NB4 (cell line): ENCODE data around the gene CTDP1.
"Not testable (repeated sequence)": the region's sequence is repeated elsewhere in the genome, so short reads cannot be mapped to it uniquely, and the experiment has no call there.

Source experiments
- DNase-seq: peaks from one replicate; pipeline ENCODE4 v3.0.0; 2010; ENCODE audit warnings: low read depth
- H3K4me3 ChIP-seq: one replicate; pipeline ENCODE4 v1.5.1; 2011; ENCODE audit warnings: mild to moderate bottlenecking, low read depth, low read length, moderate library complexity
- CTCF ChIP-seq: IDR thresholded peaks from one replicate; pipeline ENCODE4 v1.5.1; 2012; ENCODE audit warnings: low read depth, low read length
- MAX ChIP-seq: IDR thresholded peaks from 2 replicates; pipeline ENCODE4 v1.6.1; 2011; ENCODE audit warnings: low read depth, low read length
- MYC ChIP-seq: IDR thresholded peaks from 2 replicates; pipeline ENCODE4 v1.6.1; 2011; ENCODE audit warnings: low read depth, low read length
- POLR2A ChIP-seq: IDR thresholded peaks from 2 replicates; pipeline ENCODE4 v1.6.1; 2011; ENCODE audit warnings: mild to moderate bottlenecking; ENCODE audit not compliant: insufficient read length; ENCODE audit errors: extremely low read depth

Gene CTDP1

GRCh38 chr18:79749251-79750191 lies 69.9 kb downstream of the CTDP1 start:
- no peak overlapping the region for H3K4me3 ChIP-seq
- no peak for TF ChIP-seq CTCF
- TF ChIP-seq MAX = no peak
- TF ChIP-seq MYC = no peak
- TF ChIP-seq POLR2A = no peak
- DNase-seq = no peak

GRCh38 chr18:79750980-79751571 lies 71.5 kb downstream of the CTDP1 start:
- no peak overlapping the region for H3K4me3 ChIP-seq
- no peak for DNase-seq
- TF ChIP-seq MYC = no peak
- no peak for TF ChIP-seq MAX
- TF ChIP-seq CTCF = no peak

- DNase-seq = not testable (repeated sequence)
Observed at GRCh38 chr18:79751918-79752578, 72.4 kb downstream of the CTDP1 start.

GRCh38 chr18:79752946-79753345 lies 73.3 kb downstream of the CTDP1 start:
- DNase-seq, H3K4me3 ChIP-seq: not testable (repeated sequence)

More at GRCh38 chr18:79751918-79752578, 72.4 kb downstream of the CTDP1 start:
- not testable (repeated sequence) for H3K4me3 ChIP-seq

- no peak for DNase-seq
- TF ChIP-seq POLR2A (no peak), MYC (no peak), MAX (no peak), CTCF (no peak)
Observed at GRCh38 chr18:79753391-79753851, 73.8 kb downstream of the CTDP1 start.

GRCh38 chr18:79754022-79754761 lies 74.6 kb downstream of the CTDP1 start:
- no peak overlapping the region for H3K4me3 ChIP-seq
- DNase-seq = no peak
- no peak for TF ChIP-seq MAX

More at GRCh38 chr18:79753391-79753851, 73.8 kb downstream of the CTDP1 start:
- H3K4me3 ChIP-seq = no peak overlapping the region

GRCh38 chr18:79754831-79755351 lies 75.3 kb downstream of the CTDP1 start:
- no peak for DNase-seq
- no peak overlapping the region for H3K4me3 ChIP-seq
- TF ChIP-seq CTCF (no peak), POLR2A (no peak), MYC (no peak), MAX (no peak)
